IMR-90 (cell line): Measurements from ENCODE around the gene CADM2.

Source experiments
- BHLHE40 ChIP-seq: fragments of 150-350 bp; IDR thresholded peaks from 2 replicates; pipeline ENCODE4 v1.6.1; 2016; ENCODE audit warnings: mild to moderate bottlenecking, low read depth, low read length
- CHD1 ChIP-seq: IDR thresholded peaks from 2 replicates; pipeline ENCODE4 v1.6.1; 2012; ENCODE audit warnings: low read depth, low read length, improper control_type of control experiment
- CTCF ChIP-seq: conservative IDR thresholded peaks from 2 replicates; pipeline ENCODE4 v1.5.1; 2012; ENCODE audit warnings: mild to moderate bottlenecking, low read depth, low read length, improper control_type of control experiment
- ELK1 ChIP-seq: fragments of 150-350 bp; IDR thresholded peaks from 2 replicates; pipeline ENCODE4 v1.6.1; 2016; ENCODE audit warnings: low read depth, mild to moderate bottlenecking, low read length, moderate library complexity, borderline replicate concordance
- MAFK ChIP-seq: IDR thresholded peaks from 2 replicates; pipeline ENCODE4 v1.6.1; 2012; ENCODE audit warnings: low read depth, low read length, improper control_type of control experiment
- MAZ ChIP-seq: IDR thresholded peaks from 2 replicates; pipeline ENCODE4 v1.6.1; 2012; ENCODE audit warnings: low read depth, mild to moderate bottlenecking, low read length, improper control_type of control experiment, moderate library complexity, borderline replicate concordance
- MXI1 ChIP-seq: IDR thresholded peaks from 2 replicates; pipeline ENCODE4 v1.6.1; 2012; ENCODE audit warnings: low read depth, mild to moderate bottlenecking, low read length, moderate library complexity, borderline replicate concordance
- POLR2A ChIP-seq: IDR thresholded peaks from 2 replicates; pipeline ENCODE4 v1.6.1; 2012; ENCODE audit warnings: mild to moderate bottlenecking, low read depth, low read length
- RCOR1 ChIP-seq: IDR thresholded peaks from 2 replicates; pipeline ENCODE4 v1.6.1; 2012; ENCODE audit warnings: mild to moderate bottlenecking, low read length, improper control_type of control experiment; ENCODE audit not compliant: insufficient replicate concordance
- RFX5 ChIP-seq: IDR thresholded peaks from 2 replicates; pipeline ENCODE4 v1.8.0; 2012; ENCODE audit warnings: low read depth, mild to moderate bottlenecking, low read length, moderate library complexity
- SMC3 ChIP-seq: fragments of 150-350 bp; IDR thresholded peaks from 2 replicates; pipeline ENCODE4 v1.6.1; 2016; ENCODE audit warnings: low read depth, mild to moderate bottlenecking, antibody characterized with exemption, low read length, moderate library complexity
- USF2 ChIP-seq: fragments of 150-350 bp; IDR thresholded peaks from 2 replicates; pipeline ENCODE4 v1.6.1; 2017; ENCODE audit warnings: mild to moderate bottlenecking, antibody characterized with exemption, low read length, low read depth

GRCh38 chr3:85271911-85272310 lies 313.1 kb downstream of the CADM2 start:
- TF ChIP-seq CTCF = no peak
- no peak for TF ChIP-seq MAFK
- TF ChIP-seq MAZ = no peak
- TF ChIP-seq CHD1 = no peak
- TF ChIP-seq ELK1 = no peak
- no peak for TF ChIP-seq MXI1
- TF ChIP-seq POLR2A = no peak
- no peak for TF ChIP-seq USF2
- TF ChIP-seq RFX5 = no peak
- TF ChIP-seq SMC3 = no peak
- TF ChIP-seq BHLHE40 = no peak
- no peak for TF ChIP-seq RCOR1
